IPS-18a (cell line): ENCODE data around the gene CNTN4.
A peak's percentile ranks its signal among the peaks of the same experiment; 100 is the strongest.
"Not testable (repeated sequence)": the region's sequence is repeated elsewhere in the genome, so short reads cannot be mapped to it uniquely, and the experiment has no call there.

Experiments
- H3K27ac ChIP-seq: one replicate; pipeline ENCODE4 v1.5.1; 2013; ENCODE audit warnings: low read length
- H3K27me3 ChIP-seq: one replicate; pipeline ENCODE4 v1.6.1; 2013; ENCODE audit warnings: mild to moderate bottlenecking, low read length; ENCODE audit not compliant: control insufficient read depth, insufficient read depth
- H3K36me3 ChIP-seq: one replicate; pipeline ENCODE4 v1.6.1; 2013; ENCODE audit warnings: low read depth, low read length; ENCODE audit not compliant: control insufficient read depth
- H3K4me1 ChIP-seq: one replicate; pipeline ENCODE4 v1.6.1; 2013; ENCODE audit warnings: low read depth, low read length; ENCODE audit not compliant: control insufficient read depth
- H3K4me3 ChIP-seq: one replicate; pipeline ENCODE4 v1.5.1; 2013; ENCODE audit warnings: low read length
- H3K9ac ChIP-seq: one replicate; pipeline ENCODE4 v1.6.1; 2013; ENCODE audit warnings: mild to moderate bottlenecking, low read length, moderate library complexity
- H3K9me3 ChIP-seq: one replicate; pipeline ENCODE4 v1.6.1; 2013; ENCODE audit warnings: low read depth, low read length; ENCODE audit not compliant: control insufficient read depth

The CNTN4 gene

GRCh38 chr3:2098398-2099027 is at the start of gene CNTN4:
TSS of gene CNTN4 (plus strand) at chr3:2098866.
- Histone ChIP-seq H3K27me3 (peaks cover 83% of the 10 kb centered on the region), H3K27ac (no peak within 1 kb of the TSS), H3K9ac (no peak within 1 kb of the TSS), H3K4me3 (peak within 1 kb of the TSS; percentile 72), H3K36me3 (no peaks in the 10 kb centered on the region), H3K9me3 (no peaks in the 10 kb centered on the region), H3K4me1 (peaks cover 14% of the 10 kb centered on the region)

DNA sequence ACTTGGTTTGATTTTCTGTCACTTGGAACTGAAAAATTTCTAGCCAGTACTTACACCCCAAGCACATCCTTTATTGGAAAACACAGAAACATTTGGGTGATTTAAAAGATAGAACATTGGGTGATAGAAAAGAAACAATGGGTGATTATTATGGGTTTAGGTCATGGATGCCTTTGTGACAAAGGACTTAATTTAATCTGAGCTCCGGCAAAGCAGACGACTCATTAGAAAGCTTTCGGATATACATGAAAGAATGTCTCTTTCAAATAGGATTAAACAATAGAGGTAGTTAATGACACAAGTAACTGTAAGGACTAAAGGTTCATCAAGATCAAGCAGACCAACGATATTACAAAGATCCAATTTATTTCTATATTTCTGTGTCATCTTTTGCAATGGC is 37.3 kb upstream of the CNTN4 start:
- Histone ChIP-seq H3K27ac (no peak overlapping the region), H3K27me3 (no peaks in the 10 kb centered on the region), H3K9ac (no peak overlapping the region), H3K36me3 (no peaks in the 10 kb centered on the region), H3K9me3 (no peaks in the 10 kb centered on the region), H3K4me1 (peaks cover 3% of the 10 kb centered on the region), H3K4me3 (no peak overlapping the region)

DNA sequence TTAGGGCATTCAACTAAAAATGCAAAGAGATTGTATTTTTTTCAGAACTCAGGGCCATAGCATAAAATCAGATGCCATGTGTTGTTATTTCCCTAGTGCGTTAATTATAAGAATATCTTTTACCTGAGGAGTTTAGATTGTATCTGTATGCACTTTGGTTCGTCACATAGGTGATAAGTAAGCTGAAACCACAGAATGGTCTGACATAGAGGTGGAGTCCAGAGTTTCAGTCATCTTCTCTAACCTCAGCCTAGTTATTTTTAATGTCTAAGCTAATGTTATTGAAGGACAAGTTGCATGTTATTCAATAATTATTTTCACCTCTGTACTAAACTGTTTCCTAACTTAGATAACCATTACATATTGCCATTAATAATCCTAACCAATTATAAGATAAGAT is 27.1 kb upstream of the CNTN4 start:
- Histone ChIP-seq H3K27me3 (no peaks in the 10 kb centered on the region), H3K9ac (no peak overlapping the region), H3K4me1 (no peaks in the 10 kb centered on the region), H3K4me3 (no peak overlapping the region), H3K36me3 (no peaks in the 10 kb centered on the region), H3K9me3 (no peaks in the 10 kb centered on the region), H3K27ac (no peak overlapping the region)

DNA sequence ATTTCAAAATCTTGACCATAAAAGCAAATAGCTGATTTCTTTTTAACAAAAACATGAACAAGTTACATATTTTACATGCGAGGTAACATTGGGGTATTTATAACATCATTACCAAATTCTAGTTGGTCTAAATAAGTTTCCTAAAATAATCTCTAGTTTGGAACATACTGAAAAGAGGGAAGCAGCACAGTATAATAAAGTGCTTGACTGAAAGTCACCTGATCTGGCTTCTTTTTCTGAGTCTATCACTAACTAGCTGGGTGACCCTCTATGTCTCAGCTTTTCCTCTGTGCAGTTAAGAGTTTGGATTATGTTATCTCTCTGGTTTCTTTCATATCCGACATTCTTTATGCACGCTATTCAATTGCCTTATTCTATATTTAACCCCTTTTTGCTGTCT is 19.8 kb upstream of the CNTN4 start:
- Histone ChIP-seq H3K27ac (no peak overlapping the region), H3K27me3 (no peaks in the 10 kb centered on the region), H3K9me3 (no peaks in the 10 kb centered on the region), H3K36me3 (no peaks in the 10 kb centered on the region), H3K9ac (no peak overlapping the region), H3K4me1 (no peaks in the 10 kb centered on the region), H3K4me3 (no peak overlapping the region)

GRCh38 chr3:2082871-2083480 is 15.7 kb upstream of the CNTN4 start:
- H3K9ac ChIP-seq: no peak overlapping the region
- no peak overlapping the region for H3K27ac ChIP-seq
- no peaks in the 10 kb centered on the region for H3K4me1 ChIP-seq
- H3K27me3 ChIP-seq: no peaks in the 10 kb centered on the region
- H3K4me3 ChIP-seq: no peak overlapping the region
- H3K36me3 ChIP-seq: no peaks in the 10 kb centered on the region
- no peaks in the 10 kb centered on the region for H3K9me3 ChIP-seq

DNA sequence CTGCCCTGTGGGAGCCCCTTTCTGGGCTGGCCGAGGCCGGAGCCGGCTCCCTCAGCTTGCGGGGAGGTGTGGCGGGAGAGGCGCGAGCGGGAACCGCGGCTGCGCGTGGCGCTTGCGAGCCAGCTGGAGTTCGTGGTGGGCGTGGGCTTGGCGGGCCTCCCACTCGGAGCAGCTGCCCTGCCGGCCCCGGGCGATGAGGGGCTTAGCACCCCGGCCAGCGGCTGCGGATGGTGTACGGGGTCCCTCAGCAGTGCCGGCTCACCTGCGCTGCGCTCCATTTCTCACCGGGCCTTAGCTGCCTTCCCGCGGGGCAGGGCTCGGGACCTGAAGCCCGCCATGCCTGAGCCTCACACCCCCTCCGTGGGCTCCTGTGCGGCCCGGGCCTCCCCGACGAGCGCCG is 15.1 kb upstream of the CNTN4 start:
- not testable (repeated sequence) for H3K36me3 ChIP-seq, H3K9me3 ChIP-seq, H3K4me3 ChIP-seq, H3K27me3 ChIP-seq, H3K9ac ChIP-seq, H3K4me1 ChIP-seq, H3K27ac ChIP-seq

- Histone ChIP-seq H3K4me1 (peaks cover 4% of the 10 kb centered on the region), H3K36me3 (no peaks in the 10 kb centered on the region), H3K27ac (no peak overlapping the region)
Measured at GRCh38 chr3:2090095-2090911, 8.4 kb upstream of the CNTN4 start.

GRCh38 chr3:2092758-2093157 is 5.9 kb upstream of the CNTN4 start:
- Histone ChIP-seq H3K36me3 (no peaks in the 10 kb centered on the region), H3K4me1 (peaks cover 4% of the 10 kb centered on the region), H3K9ac (no peak overlapping the region), H3K27me3 (peaks cover 37% of the 10 kb centered on the region), H3K4me3 (no peak overlapping the region), H3K27ac (no peak overlapping the region), H3K9me3 (no peaks in the 10 kb centered on the region)

More at GRCh38 chr3:2090095-2090911, 8.4 kb upstream of the CNTN4 start:
- Histone ChIP-seq H3K9ac (no peak overlapping the region), H3K4me3 (no peak overlapping the region), H3K27me3 (peaks cover 12% of the 10 kb centered on the region), H3K9me3 (no peaks in the 10 kb centered on the region)

GRCh38 chr3:2094941-2095340 is 3.7 kb upstream of the CNTN4 start:
- Histone ChIP-seq H3K4me3 (no peak overlapping the region), H3K36me3 (no peaks in the 10 kb centered on the region), H3K9me3 (no peaks in the 10 kb centered on the region), H3K9ac (no peak overlapping the region), H3K4me1 (peaks cover 8% of the 10 kb centered on the region), H3K27me3 (peaks cover 53% of the 10 kb centered on the region), H3K27ac (no peak overlapping the region)

- H3K27ac ChIP-seq: no peak overlapping the region
- H3K36me3 ChIP-seq: no peaks in the 10 kb centered on the region
- H3K9me3 ChIP-seq: no peaks in the 10 kb centered on the region
- peaks cover 66% of the 10 kb centered on the region for H3K27me3 ChIP-seq
- peaks cover 14% of the 10 kb centered on the region for H3K4me1 ChIP-seq
- no peak overlapping the region for H3K4me3 ChIP-seq
- no peak overlapping the region for H3K9ac ChIP-seq
Measured at GRCh38 chr3:2096216-2096615, 2.5 kb upstream of the CNTN4 start.

DNA sequence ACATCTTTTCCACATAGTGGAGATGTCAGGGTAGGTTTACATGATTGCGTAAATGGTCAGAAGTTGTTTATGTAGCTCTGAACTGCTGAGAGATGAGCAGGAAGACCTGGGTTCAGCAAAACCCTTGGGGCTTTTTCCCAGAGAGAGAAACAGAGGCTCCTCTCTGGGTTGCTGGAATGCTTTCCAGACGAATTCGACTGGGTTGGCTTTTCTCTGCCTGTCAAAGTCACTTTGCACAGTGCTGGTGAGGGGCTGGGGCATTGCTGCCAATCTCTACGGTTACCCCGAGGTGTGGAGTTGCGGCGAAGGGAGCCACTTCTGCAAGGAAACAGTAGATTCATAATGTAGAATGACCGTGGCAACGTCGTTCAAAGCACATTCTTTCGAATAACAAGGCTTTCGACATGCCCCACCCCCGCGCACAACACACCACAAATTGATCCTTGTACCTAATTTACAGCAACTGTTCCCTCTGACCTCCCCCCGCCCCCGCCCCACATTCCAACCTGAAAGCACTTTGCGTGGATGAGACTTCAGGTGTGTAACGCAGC is 950 bp upstream of the CNTN4 start:
- Histone ChIP-seq H3K36me3 (no peaks in the 10 kb centered on the region), H3K27ac (no peak overlapping the region), H3K4me3 (peak overlapping the region; percentile 65), H3K27me3 (peaks cover 81% of the 10 kb centered on the region), H3K9me3 (no peaks in the 10 kb centered on the region), H3K4me1 (peaks cover 14% of the 10 kb centered on the region), H3K9ac (no peak overlapping the region)
